Memory B cell (primary cell): Measurements from ENCODE around the gene LCE7A.

ENCODE experiments used
- ATAC-seq: fragments of 150-1000 bp; cut with Tn5 transposase; 2 replicates; pipeline ENCODE4 v1.10.0; 2021; ENCODE audit warnings: low read depth, mild to moderate bottlenecking, moderate library complexity
- DNase-seq, 2 donors: peaks; one replicate each; pipeline ENCODE4 v3.0.0; 2022; ENCODE audit warnings: low spot score in 2 of 2
- H3K27ac Mint-ChIP-seq: one replicate; pipeline ENCODE4 v1.8.0; 2022; ENCODE audit warnings: mild to moderate bottlenecking, moderate library complexity, mixed read lengths
- H3K27me3 Mint-ChIP-seq: one replicate; pipeline ENCODE4 v1.8.0; 2022; ENCODE audit warnings: mixed read lengths
- H3K36me3 Mint-ChIP-seq: one replicate; pipeline ENCODE4 v1.8.0; 2022; ENCODE audit warnings: mild to moderate bottlenecking, mixed read lengths
- H3K4me1 Mint-ChIP-seq: one replicate; pipeline ENCODE4 v1.8.0; 2022; ENCODE audit warnings: mixed read lengths
- H3K4me3 Mint-ChIP-seq: one replicate; pipeline ENCODE4 v1.8.0; 2022; ENCODE audit warnings: mild to moderate bottlenecking, moderate library complexity, mixed read lengths
- H3K9me3 Mint-ChIP-seq: one replicate; pipeline ENCODE4 v1.8.0; 2022; ENCODE audit warnings: mixed read lengths

Gene LCE7A

GRCh38 chr1:152869808-152870419 lies 10.1 kb downstream of the LCE7A start:
- Mint-ChIP-seq H3K27ac (no peak overlapping the region), H3K36me3 (no peaks in the 10 kb centered on the region), H3K27me3 (no peaks in the 10 kb centered on the region), H3K4me3 (no peak overlapping the region), H3K9me3 (no peaks in the 10 kb centered on the region), H3K4me1 (peaks cover 9% of the 10 kb centered on the region)
- DNase-seq (peak; percentile 40 to 55), ATAC-seq (peak; percentile 74)

DNA sequence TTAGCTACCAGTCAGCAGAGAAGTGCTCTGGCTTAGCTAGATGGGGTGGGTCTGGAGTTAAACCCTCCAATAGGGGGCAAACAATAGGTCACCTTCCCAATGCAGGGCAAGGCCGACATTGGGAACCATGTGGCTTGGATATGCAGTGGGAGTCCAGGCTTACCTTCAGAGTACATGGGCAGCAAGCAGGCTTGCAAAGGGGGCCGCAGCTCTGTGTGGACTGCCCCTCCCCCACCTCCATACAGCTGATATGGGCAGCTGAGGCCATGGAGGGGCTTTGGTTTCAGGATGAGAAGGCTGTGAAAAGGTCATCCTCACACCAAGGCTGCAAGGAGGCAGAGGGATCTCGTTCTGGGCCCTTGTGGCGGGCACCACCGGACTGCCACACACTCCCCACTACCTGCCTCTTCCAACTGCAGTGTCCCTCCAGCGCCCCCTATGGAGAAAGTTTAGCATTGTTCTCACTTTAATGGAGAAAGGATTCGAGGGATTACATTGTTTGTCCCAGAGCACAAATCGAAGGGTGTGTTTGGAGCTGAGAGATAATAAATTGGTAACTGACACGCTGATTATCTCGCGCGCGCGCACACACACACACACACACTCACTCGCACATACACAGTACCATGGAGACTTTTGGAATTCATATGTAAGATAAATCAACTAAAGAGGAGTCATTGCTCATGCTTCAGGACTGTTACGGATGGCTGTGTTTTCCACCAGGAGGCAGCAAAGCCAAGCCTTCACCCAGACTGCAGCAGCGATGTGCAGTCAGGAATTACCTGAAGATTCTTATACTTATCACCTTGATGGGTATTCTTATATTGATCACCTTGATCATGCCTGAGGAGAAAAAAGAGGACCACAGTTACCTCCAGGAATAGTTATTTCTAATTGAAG lies 11.3 kb downstream of the LCE7A start:
- ATAC-seq = no peak
- Mint-ChIP-seq H3K4me3 (no peak overlapping the region), H3K36me3 (no peaks in the 10 kb centered on the region), H3K27ac (no peak overlapping the region), H3K9me3 (no peaks in the 10 kb centered on the region), H3K4me1 (peaks cover 9% of the 10 kb centered on the region), H3K27me3 (peaks cover 3% of the 10 kb centered on the region)
- no peak for DNase-seq

- no peaks in the 10 kb centered on the region for H3K9me3 Mint-ChIP-seq
- no peak overlapping the region for H3K4me3 Mint-ChIP-seq
- H3K27ac Mint-ChIP-seq = no peak overlapping the region
- H3K4me1 Mint-ChIP-seq = peaks cover 9% of the 10 kb centered on the region
- no peak for DNase-seq
- no peak for ATAC-seq
- H3K27me3 Mint-ChIP-seq = peaks cover 3% of the 10 kb centered on the region
- H3K36me3 Mint-ChIP-seq = no peaks in the 10 kb centered on the region
Observed at GRCh38 chr1:152871731-152872126, 11.9 kb downstream of the LCE7A start.

DNA sequence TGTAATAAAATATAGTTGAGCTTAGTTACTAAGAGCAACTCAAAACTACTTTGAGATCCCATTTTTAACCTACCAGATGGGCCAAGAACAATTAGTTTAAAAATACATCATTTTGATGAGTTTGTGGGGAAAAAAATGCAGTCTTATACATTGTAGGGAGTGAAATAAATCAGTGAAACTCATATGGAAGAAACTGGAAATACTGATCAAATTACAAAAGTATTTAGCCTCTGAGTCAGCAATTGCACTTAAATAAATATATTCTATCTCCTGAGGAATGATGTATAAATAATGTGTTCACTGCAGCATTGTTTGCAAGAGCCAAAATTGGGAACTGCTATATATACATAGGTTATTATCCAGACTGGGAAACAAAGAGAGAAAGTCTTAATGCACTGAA lies 13.7 kb downstream of the LCE7A start:
- H3K27ac Mint-ChIP-seq = no peak overlapping the region
- no peaks in the 10 kb centered on the region for H3K36me3 Mint-ChIP-seq
- no peaks in the 10 kb centered on the region for H3K9me3 Mint-ChIP-seq
- no peak for ATAC-seq
- H3K4me1 Mint-ChIP-seq = peaks cover 9% of the 10 kb centered on the region
- H3K4me3 Mint-ChIP-seq = no peak overlapping the region
- H3K27me3 Mint-ChIP-seq = peaks cover 8% of the 10 kb centered on the region
- DNase-seq = no peak

- Mint-ChIP-seq H3K27ac (no peak overlapping the region), H3K4me1 (peaks cover 12% of the 10 kb centered on the region), H3K27me3 (peaks cover 11% of the 10 kb centered on the region), H3K4me3 (no peak overlapping the region), H3K36me3 (no peaks in the 10 kb centered on the region), H3K9me3 (no peaks in the 10 kb centered on the region)
- DNase-seq (no peak), ATAC-seq (no peak)
Observed at GRCh38 chr1:152876827-152877226, 17.0 kb downstream of the LCE7A start.

GRCh38 chr1:152878042-152878441 lies 18.2 kb downstream of the LCE7A start, which contains the start of gene SMCP:
TSS of gene SMCP (plus strand) at chr1:152878322. CDS start at chr1:152884423, 6,101 bp downstream.
- DNase-seq = no peak
- H3K4me3 Mint-ChIP-seq = no peak within 1 kb of the TSS

GRCh38 chr1:152879559-152880198 lies 19.9 kb downstream of the LCE7A start:
- Mint-ChIP-seq H3K4me1 (peaks cover 10% of the 10 kb centered on the region), H3K9me3 (no peaks in the 10 kb centered on the region), H3K4me3 (no peak overlapping the region), H3K27ac (no peak overlapping the region), H3K36me3 (no peaks in the 10 kb centered on the region), H3K27me3 (peaks cover 12% of the 10 kb centered on the region)
- no peak for DNase-seq
- no peak for ATAC-seq

More at GRCh38 chr1:152878042-152878441, 18.2 kb downstream of the LCE7A start, which contains the start of gene SMCP:
- Mint-ChIP-seq H3K27ac (no peak within 1 kb of the TSS), H3K9me3 (no peaks in the 10 kb centered on the region), H3K4me1 (peaks cover 8% of the 10 kb centered on the region), H3K36me3 (no peaks in the 10 kb centered on the region), H3K27me3 (peaks cover 11% of the 10 kb centered on the region)
- no peak for ATAC-seq

DNA sequence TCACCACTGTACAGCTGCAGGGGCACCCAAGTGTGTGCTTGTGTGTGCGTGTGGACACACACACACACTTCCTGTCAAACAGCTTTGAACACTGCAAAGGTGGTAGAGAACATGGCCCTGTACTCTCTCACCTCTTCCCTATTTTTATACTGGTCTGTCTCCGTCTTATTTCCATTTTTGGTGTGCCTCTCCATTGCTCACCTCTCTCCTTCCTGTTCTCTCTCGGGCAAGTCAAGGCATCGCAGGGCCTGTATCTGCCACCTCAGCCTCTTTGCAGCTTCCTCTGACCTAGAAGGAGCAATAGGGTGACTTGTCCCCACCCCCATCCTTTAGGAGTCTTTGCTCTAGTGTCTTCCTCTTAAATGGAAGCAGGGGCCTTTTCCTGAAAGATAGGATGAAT lies 20.5 kb downstream of the LCE7A start:
- H3K4me3 Mint-ChIP-seq = no peak overlapping the region
- DNase-seq = no peak
- H3K27ac Mint-ChIP-seq = no peak overlapping the region
- ATAC-seq = no peak
- H3K4me1 Mint-ChIP-seq = peaks cover 10% of the 10 kb centered on the region
- no peaks in the 10 kb centered on the region for H3K36me3 Mint-ChIP-seq
- H3K9me3 Mint-ChIP-seq = no peaks in the 10 kb centered on the region
- H3K27me3 Mint-ChIP-seq = peaks cover 9% of the 10 kb centered on the region

GRCh38 chr1:152880907-152881306 lies 21.1 kb downstream of the LCE7A start:
- Mint-ChIP-seq H3K4me3 (no peak overlapping the region), H3K36me3 (no peaks in the 10 kb centered on the region), H3K27me3 (peaks cover 9% of the 10 kb centered on the region), H3K9me3 (no peaks in the 10 kb centered on the region), H3K4me1 (peaks cover 10% of the 10 kb centered on the region), H3K27ac (no peak overlapping the region)
- ATAC-seq (no peak), DNase-seq (no peak)

DNA sequence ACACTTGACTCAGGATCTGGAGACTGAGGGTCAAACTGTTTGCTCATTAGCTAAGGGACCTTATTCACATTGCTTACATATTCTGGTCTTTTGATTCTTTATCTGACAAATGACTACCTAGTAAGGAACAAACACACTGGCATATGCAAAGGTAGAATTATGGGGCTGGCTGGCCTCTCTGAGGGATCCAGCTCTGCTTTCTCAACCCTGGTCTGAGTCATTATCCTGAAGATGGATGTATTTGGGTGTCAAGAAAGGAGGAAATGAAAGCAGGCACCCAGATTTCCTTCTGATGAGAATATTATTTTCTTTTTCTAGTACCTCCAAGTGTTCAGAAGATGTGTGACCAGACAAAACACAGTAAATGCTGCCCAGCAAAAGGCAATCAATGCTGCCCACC lies 24.3 kb downstream of the LCE7A start:
- ATAC-seq (no peak), DNase-seq (no peak)
- Mint-ChIP-seq H3K9me3 (no peaks in the 10 kb centered on the region), H3K36me3 (no peaks in the 10 kb centered on the region), H3K27ac (no peak overlapping the region), H3K4me1 (peaks cover 10% of the 10 kb centered on the region), H3K27me3 (peaks cover 4% of the 10 kb centered on the region), H3K4me3 (no peak overlapping the region)

GRCh38 chr1:152884506-152884905 lies 24.7 kb downstream of the LCE7A start:
- Mint-ChIP-seq H3K27ac (no peak overlapping the region), H3K27me3 (peaks cover 4% of the 10 kb centered on the region), H3K36me3 (no peaks in the 10 kb centered on the region), H3K4me3 (no peak overlapping the region), H3K4me1 (peaks cover 10% of the 10 kb centered on the region), H3K9me3 (no peaks in the 10 kb centered on the region)
- ATAC-seq (no peak), DNase-seq (no peak)

DNA sequence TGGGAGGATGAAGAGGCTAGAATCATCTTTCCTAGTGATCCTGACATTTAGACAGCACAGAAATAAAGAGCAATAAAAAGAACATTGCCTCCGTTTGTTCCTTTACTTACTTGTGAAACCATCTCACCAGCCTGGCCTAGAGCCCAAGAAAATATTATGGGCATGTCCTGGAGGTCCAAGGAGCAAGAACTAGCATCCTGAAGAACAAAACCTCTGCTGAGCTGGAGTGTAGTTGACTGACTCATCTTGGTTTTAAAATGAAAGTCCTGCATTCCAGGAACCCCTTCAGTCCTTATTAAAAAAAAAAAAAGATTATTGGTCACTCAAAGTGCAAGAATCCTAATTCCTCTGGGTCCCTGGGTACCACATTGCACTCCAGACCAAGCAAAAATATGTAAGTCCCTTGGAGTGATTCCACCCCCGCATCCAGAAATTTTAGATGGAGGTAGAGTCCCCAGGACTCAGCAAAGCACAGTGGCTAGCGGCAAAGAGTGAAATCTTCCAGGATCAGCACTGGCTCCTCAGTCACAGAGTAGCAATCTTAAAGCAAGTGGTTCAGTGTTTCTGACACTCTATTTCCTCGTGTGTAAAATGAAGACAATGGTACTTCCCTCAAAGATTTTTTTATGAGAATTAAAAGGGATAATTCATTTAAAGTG lies 25.3 kb downstream of the LCE7A start:
- no peaks in the 10 kb centered on the region for H3K36me3 Mint-ChIP-seq
- peaks cover 3% of the 10 kb centered on the region for H3K27me3 Mint-ChIP-seq

DNA sequence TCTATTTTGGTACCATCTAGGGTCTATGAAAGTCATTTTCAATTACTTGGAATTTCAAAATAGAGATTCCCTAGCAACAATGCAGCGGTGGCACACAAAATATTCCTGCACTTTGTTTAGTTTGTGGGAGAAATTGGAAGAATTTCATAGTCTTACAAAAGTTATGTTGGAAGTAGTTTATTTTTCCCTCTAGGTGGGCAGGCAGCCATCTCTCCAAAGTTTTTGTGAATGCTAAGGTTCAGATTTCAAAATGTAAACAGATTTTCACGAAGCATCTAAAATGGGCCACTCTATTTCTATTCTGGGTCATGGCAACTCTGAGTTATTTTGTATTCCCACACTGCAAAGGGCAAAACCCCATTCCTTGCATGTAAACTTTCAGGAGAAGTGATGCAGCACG lies 26.3 kb downstream of the LCE7A start:
- no peak for ATAC-seq

More for the DNA sequence above, 25.3 kb downstream of the LCE7A start:
- Mint-ChIP-seq H3K4me3 (no peak overlapping the region), H3K4me1 (peaks cover 6% of the 10 kb centered on the region), H3K27ac (no peak overlapping the region), H3K9me3 (no peaks in the 10 kb centered on the region)
- ATAC-seq (no peak), DNase-seq (no peak)

More for the DNA sequence above, 26.3 kb downstream of the LCE7A start:
- H3K4me3 Mint-ChIP-seq = no peak overlapping the region
- H3K36me3 Mint-ChIP-seq = no peaks in the 10 kb centered on the region
- no peak for DNase-seq
- no peaks in the 10 kb centered on the region for H3K9me3 Mint-ChIP-seq
- no peak overlapping the region for H3K27ac Mint-ChIP-seq
- peaks cover 3% of the 10 kb centered on the region for H3K27me3 Mint-ChIP-seq
- H3K4me1 Mint-ChIP-seq = peaks cover 2% of the 10 kb centered on the region
